BLaER1 (cell line): Measurements from ENCODE around the gene LAMB2.

Experiments used
- H3K27ac ChIP-seq: shearing (Covaris generic); formaldehyde crosslinking; 2 replicates; pipeline ENCODE4 v1.8.1; 2022
- H3K27me3 ChIP-seq: shearing (Covaris generic); formaldehyde crosslinking; 2 replicates; pipeline ENCODE4 v1.8.1; 2022
- H3K36me3 ChIP-seq: shearing (Covaris generic); formaldehyde crosslinking; 2 replicates; pipeline ENCODE4 v1.8.1; 2022
- H3K4me1 ChIP-seq: shearing (Covaris generic); formaldehyde crosslinking; 2 replicates; pipeline ENCODE4 v1.8.1; 2022
- H3K4me2 ChIP-seq: shearing (Covaris generic); formaldehyde crosslinking; 2 replicates; pipeline ENCODE4 v1.8.1; 2022
- H3K4me3 ChIP-seq: shearing (Covaris generic); formaldehyde crosslinking; 2 replicates; pipeline ENCODE4 v1.8.1; 2022
- H3K9ac ChIP-seq: shearing (Covaris generic); formaldehyde crosslinking; 2 replicates; pipeline ENCODE4 v1.8.1; 2022
- H3K9me3 ChIP-seq: shearing (Covaris generic); formaldehyde crosslinking; 2 replicates; pipeline ENCODE4 v1.8.1; 2022
- H4K20me1 ChIP-seq: shearing (Covaris generic); formaldehyde crosslinking; 2 replicates; pipeline ENCODE4 v1.8.1; 2022
- Cebpa-rat ChIP-seq: shearing (Covaris generic); IDR thresholded peaks from 2 replicates; pipeline ENCODE4 v1.8.1; 2022

LAMB2 gene

GRCh38 chr3:49134471-49135265 is 1.8 kb upstream of the LAMB2 start:
- no peaks in the 10 kb centered on the region for H3K36me3 ChIP-seq
- no peaks in the 10 kb centered on the region for H3K27me3 ChIP-seq
- TF ChIP-seq Cebpa-rat, result no peak
- H4K20me1 ChIP-seq, result no peaks in the 10 kb centered on the region
- no peak overlapping the region for H3K4me2 ChIP-seq
- H3K4me3 ChIP-seq, result no peak overlapping the region
- H3K9me3 ChIP-seq, result no peaks in the 10 kb centered on the region
- H3K4me1 ChIP-seq, result 0 out of 2 replicates have a peak, but pooled peaks cover 3% of the 10 kb centered on the region
- no peak overlapping the region for H3K27ac ChIP-seq
- H3K9ac ChIP-seq, result no peak overlapping the region

DNA sequence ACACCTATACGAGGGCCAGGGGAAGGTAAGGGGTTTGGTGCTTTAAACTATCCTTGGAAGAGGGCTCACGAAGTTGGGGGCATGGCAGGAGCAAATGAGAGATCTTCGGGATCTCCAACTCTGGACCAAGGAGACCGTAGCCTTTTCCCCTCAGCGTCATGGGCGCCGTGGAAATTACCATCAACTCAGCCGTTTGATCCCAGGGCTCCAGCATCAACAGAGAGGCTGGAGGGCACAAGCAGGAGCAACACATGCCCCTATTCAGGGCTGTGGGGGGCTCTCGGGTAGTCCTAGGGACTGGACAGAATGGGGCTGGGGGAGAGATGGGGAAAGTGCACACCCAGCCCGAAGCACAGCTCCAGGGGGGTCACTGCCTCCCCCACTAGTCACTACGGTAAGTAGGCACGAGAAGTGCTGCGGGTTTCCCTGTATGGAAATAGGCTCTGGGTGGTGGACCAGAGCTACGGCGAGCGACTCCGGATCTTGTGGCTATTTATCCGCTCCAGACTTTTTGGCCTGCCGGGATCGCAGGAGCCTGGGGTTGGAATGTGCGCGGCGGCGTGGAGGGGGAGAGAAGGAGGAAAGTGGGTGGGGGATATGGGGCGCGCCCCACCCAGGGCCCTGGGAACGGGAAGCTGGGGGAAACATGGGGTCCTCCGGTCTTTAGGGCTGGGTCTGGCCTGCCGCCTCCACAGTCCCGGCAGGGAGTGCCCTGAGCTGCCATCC is 539 bp upstream of the LAMB2 start:
- Histone ChIP-seq H3K4me2 (peak overlapping the region; percentile 57), H3K9ac (no peak overlapping the region), H3K36me3 (no peaks in the 10 kb centered on the region), H3K27ac (no peak overlapping the region), H3K27me3 (no peaks in the 10 kb centered on the region), H4K20me1 (no peaks in the 10 kb centered on the region), H3K4me1 (peaks cover 11% of the 10 kb centered on the region; the same call in 1 of the 2 replicates), H3K4me3 (no peak overlapping the region), H3K9me3 (no peaks in the 10 kb centered on the region)
- TF ChIP-seq Cebpa-rat, result no peak

GRCh38 chr3:49132073-49132436 is 795 bp downstream of the LAMB2 start:
- Histone ChIP-seq H3K4me2 (no peak overlapping the region), H3K36me3 (no peaks in the 10 kb centered on the region), H3K4me3 (no peak overlapping the region), H3K9ac (no peak overlapping the region), H3K9me3 (no peaks in the 10 kb centered on the region), H3K27ac (no peak overlapping the region), H3K4me1 (peaks cover 11% of the 10 kb centered on the region; the same call in 1 of the 2 replicates), H4K20me1 (no peaks in the 10 kb centered on the region), H3K27me3 (no peaks in the 10 kb centered on the region)
- no peak for TF ChIP-seq Cebpa-rat

- Histone ChIP-seq H3K4me2 (no peak overlapping the region), H3K36me3 (no peaks in the 10 kb centered on the region), H3K9me3 (no peaks in the 10 kb centered on the region), H3K27me3 (no peaks in the 10 kb centered on the region), H3K9ac (no peak overlapping the region), H3K27ac (no peak overlapping the region), H3K4me3 (no peak overlapping the region), H4K20me1 (no peaks in the 10 kb centered on the region), H3K4me1 (peaks cover 11% of the 10 kb centered on the region; the same call in 1 of the 2 replicates)
- no peak for TF ChIP-seq Cebpa-rat
Observed at GRCh38 chr3:49131576-49131975, 1.3 kb downstream of the LAMB2 start.

DNA sequence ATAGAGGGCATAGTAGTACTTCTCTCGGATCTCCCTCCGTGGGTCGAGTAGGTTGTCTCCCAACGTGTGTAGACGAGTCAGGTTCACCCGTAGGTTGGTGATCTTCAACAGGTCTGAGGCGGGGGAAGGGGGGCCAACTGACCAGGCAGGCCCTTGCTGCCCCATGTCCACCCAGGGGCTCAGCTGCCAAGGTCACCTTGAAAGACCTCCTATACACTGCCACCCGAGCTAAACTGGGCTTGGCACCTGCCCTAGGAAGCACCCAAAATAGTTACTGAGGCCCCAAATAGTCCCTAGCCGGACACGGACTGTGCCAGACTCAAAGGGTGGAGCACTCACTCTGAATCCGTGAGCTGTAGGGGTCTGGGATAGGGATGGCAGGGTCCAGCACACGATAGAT is 1.8 kb downstream of the LAMB2 start:
- H3K4me2 ChIP-seq, result no peak overlapping the region
- peaks cover 11% of the 10 kb centered on the region; the same call in 1 of the 2 replicates for H3K4me1 ChIP-seq
- no peaks in the 10 kb centered on the region for H3K36me3 ChIP-seq
- H3K27me3 ChIP-seq, result no peaks in the 10 kb centered on the region
- H3K9ac ChIP-seq, result no peak overlapping the region
- no peak for TF ChIP-seq Cebpa-rat
- H3K27ac ChIP-seq, result no peak overlapping the region
- H3K9me3 ChIP-seq, result no peaks in the 10 kb centered on the region
- H3K4me3 ChIP-seq, result no peak overlapping the region
- H4K20me1 ChIP-seq, result no peaks in the 10 kb centered on the region

GRCh38 chr3:49124991-49125670 is 7.7 kb downstream of the LAMB2 start:
- Histone ChIP-seq H3K9ac (no peak overlapping the region), H3K27me3 (no peaks in the 10 kb centered on the region), H3K9me3 (no peaks in the 10 kb centered on the region), H3K27ac (no peak overlapping the region), H3K36me3 (no peaks in the 10 kb centered on the region), H3K4me1 (peaks cover 18% of the 10 kb centered on the region), H3K4me3 (no peak overlapping the region), H3K4me2 (no peak overlapping the region), H4K20me1 (peaks cover 2% of the 10 kb centered on the region; the same call in 1 of the 2 replicates)
- no peak for TF ChIP-seq Cebpa-rat

GRCh38 chr3:49124203-49124602 is 8.6 kb downstream of the LAMB2 start:
- peaks cover 12% of the 10 kb centered on the region; the same call in 1 of the 2 replicates for H4K20me1 ChIP-seq
- no peak overlapping the region for H3K4me2 ChIP-seq
- H3K4me1 ChIP-seq, result peaks cover 26% of the 10 kb centered on the region
- H3K4me3 ChIP-seq, result no peak overlapping the region
- H3K27ac ChIP-seq, result no peak overlapping the region
- TF ChIP-seq Cebpa-rat, result no peak
- H3K27me3 ChIP-seq, result no peaks in the 10 kb centered on the region
- no peaks in the 10 kb centered on the region for H3K9me3 ChIP-seq
- peaks cover under 1% of the 10 kb centered on the region; the same call in 1 of the 2 replicates for H3K36me3 ChIP-seq
- H3K9ac ChIP-seq, result no peak overlapping the region

- H3K4me1 ChIP-seq, result peaks cover 25% of the 10 kb centered on the region
- H3K4me3 ChIP-seq, result no peak overlapping the region
- no peaks in the 10 kb centered on the region for H3K27me3 ChIP-seq
- H3K27ac ChIP-seq, result no peak overlapping the region
- H3K9ac ChIP-seq, result no peak overlapping the region
- H4K20me1 ChIP-seq, result peaks cover 14% of the 10 kb centered on the region; the same call in 1 of the 2 replicates
- peaks cover 6% of the 10 kb centered on the region for H3K36me3 ChIP-seq
- H3K4me2 ChIP-seq, result no peak overlapping the region
- no peaks in the 10 kb centered on the region for H3K9me3 ChIP-seq
- no peak for TF ChIP-seq Cebpa-rat
Observed at GRCh38 chr3:49123687-49124086, 9.2 kb downstream of the LAMB2 start.

DNA sequence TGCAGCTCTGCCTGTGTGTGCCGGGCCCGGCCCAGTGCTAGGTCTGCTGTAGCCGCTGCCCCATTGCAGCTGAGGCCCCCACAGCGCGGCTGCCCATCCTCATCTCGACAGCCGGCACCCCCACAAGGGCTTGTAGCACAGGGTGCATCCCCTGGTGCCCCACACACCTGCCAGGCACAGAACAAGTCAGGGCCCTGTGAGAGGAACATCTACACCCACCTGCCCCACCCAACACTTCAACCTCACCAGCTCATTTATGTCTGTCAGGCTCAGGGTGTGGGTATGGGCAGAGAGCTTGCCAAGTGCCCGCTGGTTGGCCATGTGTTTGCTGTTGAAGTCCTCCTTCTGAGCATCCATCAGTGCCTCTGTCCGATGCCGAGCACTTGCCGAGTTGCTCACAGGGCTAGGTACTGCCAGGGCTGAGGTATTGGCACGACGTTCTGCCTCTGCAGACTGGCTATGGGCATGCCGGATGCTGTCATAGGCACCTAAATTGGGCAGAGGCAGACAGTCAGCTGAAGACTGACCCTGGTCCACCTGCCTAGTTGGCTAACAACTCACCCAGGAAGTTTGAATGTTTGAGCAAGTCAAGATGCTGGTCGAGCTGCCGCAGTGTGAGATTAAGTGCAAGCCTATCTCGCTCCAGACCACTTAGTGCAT is 9.8 kb downstream of the LAMB2 start:
- Histone ChIP-seq H3K27me3 (no peaks in the 10 kb centered on the region), H4K20me1 (peaks cover 14% of the 10 kb centered on the region; the same call in 1 of the 2 replicates), H3K4me2 (no peak overlapping the region), H3K27ac (no peak overlapping the region), H3K4me1 (peaks cover 25% of the 10 kb centered on the region), H3K9me3 (no peaks in the 10 kb centered on the region), H3K4me3 (no peak overlapping the region), H3K9ac (no peak overlapping the region), H3K36me3 (peaks cover 12% of the 10 kb centered on the region)
- no peak for TF ChIP-seq Cebpa-rat
